ENCODE results near the gene NELL2.

DNA sequence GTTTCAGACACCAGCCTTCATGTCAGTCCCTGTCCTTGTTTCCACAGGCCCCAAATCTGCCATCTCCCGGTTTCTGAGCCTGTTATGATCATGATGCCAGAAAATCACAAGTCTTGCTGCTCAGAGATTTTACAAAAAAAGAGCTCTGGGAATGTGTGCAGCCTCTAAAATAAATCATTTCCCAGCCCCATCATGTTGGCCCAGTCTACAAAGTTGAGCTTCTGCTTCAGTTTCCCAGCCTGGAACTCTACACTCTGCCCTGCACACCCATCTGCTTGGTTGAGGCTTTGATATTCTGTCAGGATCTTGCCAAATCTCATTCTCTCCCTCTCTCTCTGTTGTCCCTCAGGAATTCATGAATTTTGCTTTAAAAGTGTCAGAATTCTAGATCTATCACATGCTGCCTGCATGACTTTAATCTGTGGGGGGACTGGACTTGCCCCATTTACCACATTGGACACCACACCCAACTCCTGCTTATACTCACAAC lies 45.5 kb downstream of the NELL2 start:
- TF ChIP-seq, protein P1, sequence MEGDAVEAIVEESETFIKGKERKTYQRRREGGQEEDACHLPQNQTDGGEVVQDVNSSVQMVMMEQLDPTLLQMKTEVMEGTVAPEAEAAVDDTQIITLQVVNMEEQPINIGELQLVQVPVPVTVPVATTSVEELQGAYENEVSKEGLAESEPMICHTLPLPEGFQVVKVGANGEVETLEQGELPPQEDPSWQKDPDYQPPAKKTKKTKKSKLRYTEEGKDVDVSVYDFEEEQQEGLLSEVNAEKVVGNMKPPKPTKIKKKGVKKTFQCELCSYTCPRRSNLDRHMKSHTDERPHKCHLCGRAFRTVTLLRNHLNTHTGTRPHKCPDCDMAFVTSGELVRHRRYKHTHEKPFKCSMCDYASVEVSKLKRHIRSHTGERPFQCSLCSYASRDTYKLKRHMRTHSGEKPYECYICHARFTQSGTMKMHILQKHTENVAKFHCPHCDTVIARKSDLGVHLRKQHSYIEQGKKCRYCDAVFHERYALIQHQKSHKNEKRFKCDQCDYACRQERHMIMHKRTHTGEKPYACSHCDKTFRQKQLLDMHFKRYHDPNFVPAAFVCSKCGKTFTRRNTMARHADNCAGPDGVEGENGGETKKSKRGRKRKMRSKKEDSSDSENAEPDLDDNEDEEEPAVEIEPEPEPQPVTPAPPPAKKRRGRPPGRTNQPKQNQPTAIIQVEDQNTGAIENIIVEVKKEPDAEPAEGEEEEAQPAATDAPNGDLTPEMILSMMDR (conservative IDR thresholded peaks at IDR 0.05 in 1 of 2, IDR thresholded peaks at IDR 0.05 in 1 of 2; ENCODE audit: low read depth in 1 of 2, low read length in 2 of 2), result no peak
- TF ChIP-seq EZH2 (IDR thresholded peaks at IDR 0.05; ENCODE audit: low read length, missing control alignments), result no peak
